HepG2 (cell line): ENCODE data around the gene NGLY1. TPM values are rescaled to one million over a fixed set of nuclear protein-coding genes. Genes with fewer than 3 reads are reported as not detected.

Source experiments
- CEBPB ChIP-seq: IDR thresholded peaks from 2 replicates; pipeline ENCODE4 v1.6.1; 2011; ENCODE audit warnings: low read depth, low read length, improper control_type of control experiment, borderline replicate concordance
- HHEX ChIP-seq: IDR thresholded peaks from 2 replicates; pipeline ENCODE4 v1.6.1; 2016; ENCODE audit warnings: control low read depth
- NR2F6 ChIP-seq, 2 experiments: IDR thresholded peaks; 2 replicates each; pipeline ENCODE4 v1.6.1; 2016; ENCODE audit warnings: antibody characterized with exemption in 1 of 2, mild to moderate bottlenecking in 1 of 2
- REXO4 ChIP-seq: sonication (generic); formaldehyde crosslinking; IDR thresholded peaks from 2 replicates; pipeline ENCODE4 v1.8.0; 2022; ENCODE audit warnings: missing genetic modification reagents, mild to moderate bottlenecking, borderline replicate concordance
- SRSF1 ChIP-seq: fragments of 200-400 bp; formaldehyde crosslinking; optimal IDR thresholded peaks from 2 replicates; pipeline ENCODE3; 2017; ENCODE audit warnings: mild to moderate bottlenecking, low read depth, low read length, moderate library complexity
- ZFP82 ChIP-seq: sonication (generic); formaldehyde crosslinking; IDR thresholded peaks from 2 replicates; pipeline ENCODE4 v1.5.1; 2020; ENCODE audit warnings: mild to moderate bottlenecking, missing genetic modification reagents, borderline replicate concordance
- ZFX ChIP-seq: sonication (generic); formaldehyde crosslinking; IDR thresholded peaks from 2 replicates; pipeline ENCODE4 v1.4.0; 2020; ENCODE audit warnings: mild to moderate bottlenecking, low read depth, missing genetic modification reagents, moderate library complexity
- ZNF280D ChIP-seq: sonication (generic); formaldehyde crosslinking; IDR thresholded peaks from 2 replicates; pipeline ENCODE4 v1.5.1; 2020; ENCODE audit warnings: mild to moderate bottlenecking, missing genetic modification reagents
- ZNF709 ChIP-seq: sonication (generic); formaldehyde crosslinking; IDR thresholded peaks from 2 replicates; pipeline ENCODE4 v1.5.0; 2020; ENCODE audit warnings: mild to moderate bottlenecking, missing genetic modification reagents
- ZNF782 ChIP-seq: sonication (generic); formaldehyde crosslinking; IDR thresholded peaks from 2 replicates; pipeline ENCODE4 v1.4.0; 2020; ENCODE audit warnings: missing genetic modification reagents, mild to moderate bottlenecking, borderline replicate concordance
- ZSCAN31 ChIP-seq: sonication (generic); formaldehyde crosslinking; IDR thresholded peaks from 2 replicates; pipeline ENCODE4 v1.5.0; 2020; ENCODE audit warnings: low read depth, mild to moderate bottlenecking, missing genetic modification reagents
- polyA plus RNA-seq, 8 experiments: library from polyadenylated mRNA; depleted of rRNA in 3 of 8; stranded (reverse) in 7 of 8; unstranded in 1 of 8; fragments of >200 nt; fragmentation: Illumina TruSeq in 4 of 8; extraction: Trizol in 4 of 8; gene quantifications; 2 replicates each; pipeline versions ENCODE4 v1.2.1 to v1.2.3, GENCODE V29; 2011 to 2016; ENCODE audit warnings: low read depth in 4 of 8, missing spikeins in 1 of 8, mixed read lengths in 1 of 8; ENCODE audit not compliant: insufficient read depth in 1 of 8
- total RNA-seq, 5 experiments: library from RNA; depleted of rRNA; stranded (reverse); fragments of >200 nt; fragmentation: Illumina TruSeq; extraction: Trizol; gene quantifications; 2 replicates each; pipeline ENCODE4 v1.2.3, GENCODE V29; 2016; ENCODE audit warnings: low read depth in 1 of 5
- TF ChIP-seq, protein P1 (sequence below): IDR thresholded peaks from 2 replicates; pipeline ENCODE4 v1.6.1; 2016; ENCODE audit warnings: control low read depth

Gene NGLY1
- total and polyA plus RNA-seq, 2 of the 13 experiments (the other 11 are each of a cell fraction or from before 2014, with no cell fraction given) = 28.2 to 44.5 TPM

- TF ChIP-seq CEBPB (peak; percentile 94), ZSCAN31 (CRISPR knock-in tag) (no peak), REXO4 (no peak), HHEX (CRISPR knock-in tag) (no peak), SRSF1 (no peak), ZNF782 (CRISPR knock-in tag) (no peak), ZFP82 (0 out of 2 replicates have a peak, but pooled peaks have one; percentile 31), NR2F6 (IDR thresholded peaks at IDR 0.05) (no peak), NR2F6 (CRISPR knock-in tag; IDR thresholded peaks at IDR 0.05) (no peak), ZFX (CRISPR knock-in tag) (peak; percentile 66), ZNF709 (CRISPR knock-in tag) (no peak), ZNF280D (CRISPR knock-in tag) (no peak)
- TF ChIP-seq, protein P1, sequence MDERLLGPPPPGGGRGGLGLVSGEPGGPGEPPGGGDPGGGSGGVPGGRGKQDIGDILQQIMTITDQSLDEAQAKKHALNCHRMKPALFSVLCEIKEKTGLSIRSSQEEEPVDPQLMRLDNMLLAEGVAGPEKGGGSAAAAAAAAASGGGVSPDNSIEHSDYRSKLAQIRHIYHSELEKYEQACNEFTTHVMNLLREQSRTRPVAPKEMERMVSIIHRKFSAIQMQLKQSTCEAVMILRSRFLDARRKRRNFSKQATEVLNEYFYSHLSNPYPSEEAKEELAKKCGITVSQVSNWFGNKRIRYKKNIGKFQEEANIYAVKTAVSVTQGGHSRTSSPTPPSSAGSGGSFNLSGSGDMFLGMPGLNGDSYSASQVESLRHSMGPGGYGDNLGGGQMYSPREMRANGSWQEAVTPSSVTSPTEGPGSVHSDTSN (CRISPR knock-in tag) = no peak
Observed at GRCh38 chr3:25783661-25784512, 644 bp upstream of the NGLY1 start (continued).
